HG02973 (cell line): ENCODE results near the gene DDX42.
"Not testable (repeated sequence)": the region's sequence is repeated elsewhere in the genome, so short reads cannot be mapped to it uniquely, and the experiment has no call there.

Source experiments
- ATAC-seq: cut with Tn5 transposase; IDR thresholded peaks from one replicate; pipeline ENCODE4 v1.9.1; 2021; ENCODE audit warnings: moderate library complexity; ENCODE audit not compliant: unreplicated experiment

Gene DDX42

GRCh38 chr17:63837962-63838600 is 64.1 kb downstream of the DDX42 start:
- no peak for ATAC-seq

- ATAC-seq: no peak
Observed at GRCh38 chr17:63838631-63839171, 64.7 kb downstream of the DDX42 start.

GRCh38 chr17:63840591-63841349 is 66.8 kb downstream of the DDX42 start:
- no peak for ATAC-seq

- no peak for ATAC-seq
Observed at GRCh38 chr17:63841350-63842172, 67.6 kb downstream of the DDX42 start.

GRCh38 chr17:63842173-63842539 is 68.2 kb downstream of the DDX42 start:
- peak; percentile 35 for ATAC-seq

- ATAC-seq: peak; percentile 72
Observed at GRCh38 chr17:63842540-63843386, 68.8 kb downstream of the DDX42 start, which contains the start of gene SMARCD2. SMARCD2 (minus strand) TSS chr17:63842685; CDS start chr17:63842674, 11 bp downstream.

GRCh38 chr17:63843387-63843888 is 69.5 kb downstream of the DDX42 start:
- ATAC-seq: peak; percentile 20

- no peak for ATAC-seq
Observed at GRCh38 chr17:63843910-63844677, 70.1 kb downstream of the DDX42 start.

GRCh38 chr17:63845509-63845908 is 71.5 kb downstream of the DDX42 start:
- no peak for ATAC-seq

- ATAC-seq: no peak
Observed at GRCh38 chr17:63847525-63848249, 73.7 kb downstream of the DDX42 start.

GRCh38 chr17:63848834-63849689 is 75.1 kb downstream of the DDX42 start:
- ATAC-seq: peak; percentile 71

- no peak for ATAC-seq
Observed at GRCh38 chr17:63850401-63850800, 76.4 kb downstream of the DDX42 start.

- ATAC-seq: no peak
Observed at GRCh38 chr17:63853260-63853659, 79.3 kb downstream of the DDX42 start.

- ATAC-seq: no peak
Observed at GRCh38 chr17:63854709-63855108, 80.7 kb downstream of the DDX42 start.

- ATAC-seq: no peak
Observed at GRCh38 chr17:63855185-63855584, 81.2 kb downstream of the DDX42 start.

- not testable (repeated sequence) for ATAC-seq
Observed at GRCh38 chr17:63856425-63856824, 82.5 kb downstream of the DDX42 start.

GRCh38 chr17:63859257-63859656 is 85.3 kb downstream of the DDX42 start:
- no peak for ATAC-seq

- not testable (repeated sequence) for ATAC-seq
Observed at GRCh38 chr17:63866625-63867024, 92.7 kb downstream of the DDX42 start.
